K562 (cell line): ENCODE results near the gene SAE1. TPM values are rescaled to one million over a fixed set of nuclear protein-coding genes. Genes with fewer than 3 reads are reported as not detected.
A peak's percentile ranks its signal among the peaks of the same experiment; 100 is the strongest.

ENCODE experiments used
- BHLHE40 ChIP-seq: IDR thresholded peaks from 2 replicates; pipeline ENCODE4 v1.6.1; 2011; ENCODE audit warnings: low read length, improper control_type of control experiment
- CBX3 ChIP-seq, 2 experiments: IDR thresholded peaks; 1 replicate in 1 of 2; 2 replicates in 1 of 2; pipeline ENCODE4 v1.6.1; 2012; ENCODE audit warnings: inconsistent platforms in 2 of 2, low read length in 2 of 2, borderline replicate concordance in 1 of 2, control low read depth in 1 of 2
- CC2D1A ChIP-seq: fragments of 450-650 bp; IDR thresholded peaks from 2 replicates; pipeline ENCODE4 v1.6.1; 2017; ENCODE audit warnings: mild to moderate bottlenecking
- ELF1 ChIP-seq: fragments of 200-800 bp; sonication (Bioruptor generic); IDR thresholded peaks from 2 replicates; pipeline ENCODE4 v1.6.1; 2016; ENCODE audit warnings: missing genetic modification characterization, missing compliant biosample characterization
- HNRNPH1 ChIP-seq: fragments of 200-400 bp; formaldehyde crosslinking; optimal IDR thresholded peaks from 2 replicates; pipeline ENCODE3; 2017; ENCODE audit warnings: low read depth, mild to moderate bottlenecking, low read length, moderate library complexity
- HNRNPK ChIP-seq: fragments of 200-400 bp; formaldehyde crosslinking; IDR thresholded peaks from one replicate; pipeline ENCODE4 v1.6.1; 2018; ENCODE audit warnings: mild to moderate bottlenecking, low read depth, low read length; ENCODE audit not compliant: poor library complexity, severe bottlenecking
- L3MBTL2 ChIP-seq: fragments of 450-650 bp; IDR thresholded peaks from 2 replicates; pipeline ENCODE4 v1.6.1; 2016; ENCODE audit warnings: mild to moderate bottlenecking, moderate library complexity
- LEF1 ChIP-seq: fragments of 450-650 bp; IDR thresholded peaks from 2 replicates; pipeline ENCODE4 v1.6.1; 2016; ENCODE audit warnings: mild to moderate bottlenecking
- MAFF ChIP-seq: IDR thresholded peaks from 2 replicates; pipeline ENCODE4 v1.6.1; 2012; ENCODE audit warnings: low read length, improper control_type of control experiment
- MECOM ChIP-seq: fragments of 250-450 bp; sonication (Bioruptor Pico); IDR thresholded peaks from 2 replicates; pipeline ENCODE4 v1.8.0; 2022; ENCODE audit warnings: inconsistent platforms
- PHF20 ChIP-seq: fragments of 450-650 bp; IDR thresholded peaks from 2 replicates; pipeline ENCODE4 v1.6.1; 2018; ENCODE audit not compliant: partially characterized antibody
- POLR2G ChIP-seq: fragments of 200-400 bp; formaldehyde crosslinking; IDR thresholded peaks from 2 replicates; pipeline ENCODE4 v1.6.1; 2017; ENCODE audit warnings: low read depth, mild to moderate bottlenecking, antibody characterized with exemption, low read length, moderate library complexity
- SIX5 ChIP-seq, 2 experiments: IDR thresholded peaks; 2 replicates each; pipeline ENCODE4 v1.6.1; 2011; ENCODE audit warnings: low read length in 2 of 2, borderline replicate concordance in 1 of 2, low read depth in 1 of 2, mild to moderate bottlenecking in 1 of 2, moderate library complexity in 1 of 2; ENCODE audit not compliant: insufficient read depth in 1 of 2
- TAF1 ChIP-seq: IDR thresholded peaks from 2 replicates; pipeline ENCODE4 v1.6.1; 2011; ENCODE audit warnings: mild to moderate bottlenecking, low read length, moderate library complexity; ENCODE audit not compliant: insufficient read depth, control insufficient read depth, severe bottlenecking; ENCODE audit errors: extremely low read depth
- TEAD2 ChIP-seq: fragments of 450-650 bp; IDR thresholded peaks from 2 replicates; pipeline ENCODE4 v1.6.1; 2016; ENCODE audit warnings: missing genetic modification characterization, control low read depth, missing compliant biosample characterization
- ZNF175 ChIP-seq: fragments of 200-800 bp; sonication (Bioruptor generic); IDR thresholded peaks from 2 replicates; pipeline ENCODE4 v1.6.1; 2016; ENCODE audit warnings: low read depth, mild to moderate bottlenecking, missing genetic modification characterization, missing compliant biosample characterization
- polyA plus RNA-seq, 8 experiments: library from polyadenylated mRNA; depleted of rRNA in 4 of 8; stranded (reverse) in 5 of 8; unstranded in 3 of 8; fragments of >200 nt; fragmentation: Nextera tagmentation in 2 of 8; fragmentation: Illumina TruSeq in 1 of 8; extraction: Ambion mirVana in 2 of 8; extraction: Trizol in 1 of 8; gene quantifications; 2 replicates each; pipeline versions ENCODE4 v1.2.1 to v1.2.3, GENCODE V29; 2011 to 2014; ENCODE audit warnings: inconsistent platforms in 1 of 8, missing spikeins in 1 of 8
- total RNA-seq, 7 experiments: library from RNA; depleted of rRNA in 6 of 7; stranded (reverse); fragments of >200 nt in 6 of 7; fragmentation: Illumina TruSeq in 2 of 7; extraction: Trizol in 2 of 7; gene quantifications; 2 replicates each; pipeline versions ENCODE4 v1.2.1 to v1.2.3, GENCODE V29; 2011 to 2021; ENCODE audit warnings: low replicate concordance in 1 of 7
- TF ChIP-seq, protein P1 (sequence below): fragments of 450-650 bp; IDR thresholded peaks from 2 replicates; pipeline ENCODE4 v1.7.1; 2018; ENCODE audit warnings: mild to moderate bottlenecking, low read depth; ENCODE audit not compliant: partially characterized antibody
- TF ChIP-seq, protein P2 (sequence below): fragments of 450-650 bp; formaldehyde crosslinking; conservative IDR thresholded peaks from 2 replicates; pipeline ENCODE4 v1.4.0; 2022; ENCODE audit warnings: mild to moderate bottlenecking, missing genetic modification characterization
- TF ChIP-seq, protein P3 (sequence below): fragments of 450-650 bp; IDR thresholded peaks from 2 replicates; pipeline ENCODE4 v1.7.0; 2016; ENCODE audit warnings: borderline replicate concordance
- TF ChIP-seq, protein P4 (sequence below): fragments of 200-800 bp; sonication (Bioruptor generic); IDR thresholded peaks from 2 replicates; pipeline ENCODE4 v1.6.1; 2017; ENCODE audit warnings: missing genetic modification characterization, missing compliant biosample characterization
- TF ChIP-seq, protein P5 (sequence below): sonication (generic); IDR thresholded peaks from 2 replicates; pipeline ENCODE4 v1.6.1; 2016

The SAE1 gene
- total and polyA plus RNA-seq, 9 of the 15 experiments (the other 6 are each of a cell fraction or from before 2014, with no cell fraction given) = 82.8 to 299 (median 217) TPM

DNA sequence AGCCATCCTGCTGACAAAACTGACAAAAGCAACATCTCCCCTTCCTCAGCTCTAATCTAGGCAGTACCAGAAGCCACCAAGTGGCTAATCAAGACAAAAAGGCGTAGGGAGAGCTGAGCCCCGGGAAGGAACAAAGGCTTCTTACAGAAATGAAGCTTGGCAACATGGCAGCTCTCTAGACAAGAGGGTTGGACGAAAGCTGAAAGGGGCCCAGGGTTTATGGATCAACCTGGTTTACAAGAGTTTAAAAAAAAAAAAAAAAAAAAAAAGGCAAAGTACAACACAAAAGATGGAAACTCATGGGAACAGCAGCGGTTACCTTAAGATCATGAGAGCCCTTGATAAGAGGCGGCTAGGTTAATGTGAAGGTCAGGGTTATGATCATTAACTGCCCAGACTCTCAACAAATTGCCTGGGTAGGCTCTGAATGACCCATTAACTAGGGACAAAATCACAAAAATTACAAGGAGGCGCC is 31.0 kb upstream of the SAE1 start (continued):
- TF ChIP-seq HNRNPK = no peak
- no peak for TF ChIP-seq BHLHE40
- peak; percentile 93 for TF ChIP-seq ZNF175 (CRISPR knock-in tag)
- TF ChIP-seq, protein P1, sequence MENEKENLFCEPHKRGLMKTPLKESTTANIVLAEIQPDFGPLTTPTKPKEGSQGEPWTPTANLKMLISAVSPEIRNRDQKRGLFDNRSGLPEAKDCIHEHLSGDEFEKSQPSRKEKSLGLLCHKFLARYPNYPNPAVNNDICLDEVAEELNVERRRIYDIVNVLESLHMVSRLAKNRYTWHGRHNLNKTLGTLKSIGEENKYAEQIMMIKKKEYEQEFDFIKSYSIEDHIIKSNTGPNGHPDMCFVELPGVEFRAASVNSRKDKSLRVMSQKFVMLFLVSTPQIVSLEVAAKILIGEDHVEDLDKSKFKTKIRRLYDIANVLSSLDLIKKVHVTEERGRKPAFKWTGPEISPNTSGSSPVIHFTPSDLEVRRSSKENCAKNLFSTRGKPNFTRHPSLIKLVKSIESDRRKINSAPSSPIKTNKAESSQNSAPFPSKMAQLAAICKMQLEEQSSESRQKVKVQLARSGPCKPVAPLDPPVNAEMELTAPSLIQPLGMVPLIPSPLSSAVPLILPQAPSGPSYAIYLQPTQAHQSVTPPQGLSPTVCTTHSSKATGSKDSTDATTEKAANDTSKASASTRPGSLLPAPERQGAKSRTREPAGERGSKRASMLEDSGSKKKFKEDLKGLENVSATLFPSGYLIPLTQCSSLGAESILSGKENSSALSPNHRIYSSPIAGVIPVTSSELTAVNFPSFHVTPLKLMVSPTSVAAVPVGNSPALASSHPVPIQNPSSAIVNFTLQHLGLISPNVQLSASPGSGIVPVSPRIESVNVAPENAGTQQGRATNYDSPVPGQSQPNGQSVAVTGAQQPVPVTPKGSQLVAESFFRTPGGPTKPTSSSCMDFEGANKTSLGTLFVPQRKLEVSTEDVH = no peak
- TF ChIP-seq, protein P2, sequence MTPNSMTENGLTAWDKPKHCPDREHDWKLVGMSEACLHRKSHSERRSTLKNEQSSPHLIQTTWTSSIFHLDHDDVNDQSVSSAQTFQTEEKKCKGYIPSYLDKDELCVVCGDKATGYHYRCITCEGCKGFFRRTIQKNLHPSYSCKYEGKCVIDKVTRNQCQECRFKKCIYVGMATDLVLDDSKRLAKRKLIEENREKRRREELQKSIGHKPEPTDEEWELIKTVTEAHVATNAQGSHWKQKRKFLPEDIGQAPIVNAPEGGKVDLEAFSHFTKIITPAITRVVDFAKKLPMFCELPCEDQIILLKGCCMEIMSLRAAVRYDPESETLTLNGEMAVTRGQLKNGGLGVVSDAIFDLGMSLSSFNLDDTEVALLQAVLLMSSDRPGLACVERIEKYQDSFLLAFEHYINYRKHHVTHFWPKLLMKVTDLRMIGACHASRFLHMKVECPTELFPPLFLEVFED = no peak
- TF ChIP-seq TEAD2 (tag) = no peak
- TF ChIP-seq, protein P3, sequence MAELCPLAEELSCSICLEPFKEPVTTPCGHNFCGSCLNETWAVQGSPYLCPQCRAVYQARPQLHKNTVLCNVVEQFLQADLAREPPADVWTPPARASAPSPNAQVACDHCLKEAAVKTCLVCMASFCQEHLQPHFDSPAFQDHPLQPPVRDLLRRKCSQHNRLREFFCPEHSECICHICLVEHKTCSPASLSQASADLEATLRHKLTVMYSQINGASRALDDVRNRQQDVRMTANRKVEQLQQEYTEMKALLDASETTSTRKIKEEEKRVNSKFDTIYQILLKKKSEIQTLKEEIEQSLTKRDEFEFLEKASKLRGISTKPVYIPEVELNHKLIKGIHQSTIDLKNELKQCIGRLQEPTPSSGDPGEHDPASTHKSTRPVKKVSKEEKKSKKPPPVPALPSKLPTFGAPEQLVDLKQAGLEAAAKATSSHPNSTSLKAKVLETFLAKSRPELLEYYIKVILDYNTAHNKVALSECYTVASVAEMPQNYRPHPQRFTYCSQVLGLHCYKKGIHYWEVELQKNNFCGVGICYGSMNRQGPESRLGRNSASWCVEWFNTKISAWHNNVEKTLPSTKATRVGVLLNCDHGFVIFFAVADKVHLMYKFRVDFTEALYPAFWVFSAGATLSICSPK = no peak
- TF ChIP-seq, protein P4, sequence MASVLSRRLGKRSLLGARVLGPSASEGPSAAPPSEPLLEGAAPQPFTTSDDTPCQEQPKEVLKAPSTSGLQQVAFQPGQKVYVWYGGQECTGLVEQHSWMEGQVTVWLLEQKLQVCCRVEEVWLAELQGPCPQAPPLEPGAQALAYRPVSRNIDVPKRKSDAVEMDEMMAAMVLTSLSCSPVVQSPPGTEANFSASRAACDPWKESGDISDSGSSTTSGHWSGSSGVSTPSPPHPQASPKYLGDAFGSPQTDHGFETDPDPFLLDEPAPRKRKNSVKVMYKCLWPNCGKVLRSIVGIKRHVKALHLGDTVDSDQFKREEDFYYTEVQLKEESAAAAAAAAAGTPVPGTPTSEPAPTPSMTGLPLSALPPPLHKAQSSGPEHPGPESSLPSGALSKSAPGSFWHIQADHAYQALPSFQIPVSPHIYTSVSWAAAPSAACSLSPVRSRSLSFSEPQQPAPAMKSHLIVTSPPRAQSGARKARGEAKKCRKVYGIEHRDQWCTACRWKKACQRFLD = peak; percentile 47; the same call in 1 of the 2 replicates
- no peak for TF ChIP-seq L3MBTL2
- no peak for TF ChIP-seq PHF20
- TF ChIP-seq CBX3 (IDR thresholded peaks at IDR 0.05; ENCODE audit: borderline replicate concordance in 1 of 2, low read length in 2 of 2) = no peak
- TF ChIP-seq, protein P5, sequence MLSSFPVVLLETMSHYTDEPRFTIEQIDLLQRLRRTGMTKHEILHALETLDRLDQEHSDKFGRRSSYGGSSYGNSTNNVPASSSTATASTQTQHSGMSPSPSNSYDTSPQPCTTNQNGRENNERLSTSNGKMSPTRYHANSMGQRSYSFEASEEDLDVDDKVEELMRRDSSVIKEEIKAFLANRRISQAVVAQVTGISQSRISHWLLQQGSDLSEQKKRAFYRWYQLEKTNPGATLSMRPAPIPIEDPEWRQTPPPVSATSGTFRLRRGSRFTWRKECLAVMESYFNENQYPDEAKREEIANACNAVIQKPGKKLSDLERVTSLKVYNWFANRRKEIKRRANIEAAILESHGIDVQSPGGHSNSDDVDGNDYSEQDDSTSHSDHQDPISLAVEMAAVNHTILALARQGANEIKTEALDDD = peak; percentile 56
- TF ChIP-seq HNRNPH1 = no peak
- no peak for TF ChIP-seq LEF1
- no peak for TF ChIP-seq SIX5 (IDR thresholded peaks at IDR 0.05; ENCODE audit: borderline replicate concordance in 1 of 2, insufficient read depth in 1 of 2, low read depth in 1 of 2, low read length in 2 of 2)
- TF ChIP-seq CC2D1A = no peak
- TF ChIP-seq ELF1 (tag) = no peak
- TF ChIP-seq POLR2G = no peak
- no peak for TF ChIP-seq MAFF
- no peak for TF ChIP-seq MECOM (CRISPR knock-in tag)
- no peak for TF ChIP-seq TAF1
